HCT116 (cell line): Measurements from ENCODE around the gene PARP12. TPM values are rescaled to one million over a fixed set of nuclear protein-coding genes. Genes with fewer than 3 reads are reported as not detected.

ENCODE experiments used
- ATAC-seq: fragments of 200-7000 bp; cut with Tn5 transposase; 2 replicates; pipeline ENCODE4 v1.9.1; 2020; ENCODE audit warnings: mild to moderate bottlenecking, moderate library complexity
- BruUV-seq: library from RNA; stranded (reverse); fragments of 400-500 nt; replicated peaks from 2 replicates; lab custom pipeline; 2021; lab: Mats Ljungman, UMichigan
- CTCF ChIA-PET: fragments of 300-600 bp; sonication (Branson Sonifier 250); formaldehyde crosslinking; loops from one replicate; lab custom pipeline; 2021; ENCODE audit warnings: antibody characterized with exemption; lab: Charles Lee
- POLR2A ChIA-PET: fragments of 300-600, 350-600 bp; sonication (Branson Sonifier 250); formaldehyde crosslinking; loops from one replicate; lab custom pipeline; 2021; ENCODE audit warnings: antibody characterized with exemption; lab: Charles Lee
- RAD21 ChIA-PET, 2 experiments: fragments of 300-600 bp; sonication (Branson Sonifier 250); formaldehyde crosslinking; loops; one replicate each; lab custom pipeline; 2023; ENCODE audit warnings: low total read pairs in 2 of 2; ENCODE audit not compliant: uncharacterized antibody in 2 of 2, unreplicated experiment in 2 of 2, low non-redundant PET in 1 of 2; lab: Charles Lee
- DNase-seq: peaks from one replicate; pipeline ENCODE4 v3.0.0-alpha.2; 2010; ENCODE audit warnings: low read depth, low spot score
- H2AFZ ChIP-seq: fragments of 200-600 bp; shearing (Covaris generic), sonication (generic); 2 replicates; pipeline ENCODE4 v1.6.1; 2017; ENCODE audit warnings: low read depth, mixed run types, mixed read lengths, antibody characterized with exemption, low read length; ENCODE audit not compliant: poor library complexity, severe bottlenecking
- H3K27ac ChIP-seq: 2 replicates; pipeline ENCODE4 v1.5.1; 2012; ENCODE audit warnings: low read depth, low read length
- H3K27me3 ChIP-seq: fragments of 200-600 bp; sonication (generic); 2 replicates; pipeline ENCODE4 v1.6.1; 2016; ENCODE audit warnings: mixed run types, low read length, mixed read lengths; ENCODE audit not compliant: insufficient read depth
- H3K36me3 ChIP-seq, 2 experiments: fragments of 200-500 bp in 1 of 2; fragments of 200-600 bp in 1 of 2; sonication (Bioruptor generic) in 1 of 2; sonication (generic) in 1 of 2; 2 replicates each; pipeline versions ENCODE4 v1.5.1 to v1.6.1; 2014 to 2016; ENCODE audit warnings: low read length in 2 of 2, inconsistent platforms in 1 of 2, mixed read lengths in 1 of 2, mixed run types in 1 of 2; ENCODE audit not compliant: insufficient read depth in 2 of 2, control insufficient read depth in 1 of 2
- H3K4me1 ChIP-seq, 2 experiments: fragments of 200-600 bp in 1 of 2; sonication (generic) in 1 of 2; 2 replicates each; pipeline versions ENCODE4 v1.5.1 to v1.6.1; 2012 to 2017; ENCODE audit warnings: low read length in 2 of 2, inconsistent platforms in 1 of 2, mild to moderate bottlenecking in 1 of 2, mixed read lengths in 1 of 2, mixed run types in 1 of 2, moderate library complexity in 1 of 2; ENCODE audit not compliant: insufficient read depth in 2 of 2, control insufficient read depth in 1 of 2
- H3K4me2 ChIP-seq: fragments of 200-600 bp; sonication (generic); 2 replicates; pipeline ENCODE4 v1.6.1; 2017; ENCODE audit warnings: mixed run types, low read length, mixed read lengths
- H3K4me3 ChIP-seq, 2 experiments: fragments of 200-600 bp in 1 of 2; sonication (generic) in 1 of 2; replicated peaks in 1 of 2; 2 replicates each; pipeline ENCODE4 v1.5.1; 2011 to 2016; ENCODE audit warnings: low read length in 2 of 2, control low read depth in 1 of 2, low read depth in 1 of 2, mild to moderate bottlenecking in 1 of 2, mixed read lengths in 1 of 2, mixed run types in 1 of 2
- H3K79me2 ChIP-seq: fragments of 200-600 bp; sonication (generic); 2 replicates; pipeline ENCODE4 v1.6.1; 2017; ENCODE audit warnings: mild to moderate bottlenecking, mixed run types, low read length, moderate library complexity, mixed read lengths; ENCODE audit not compliant: insufficient read depth
- H3K9ac ChIP-seq: fragments of 200-600 bp; sonication (generic); 2 replicates; pipeline ENCODE4 v1.6.1; 2016; ENCODE audit warnings: low read length, mixed read lengths
- H3K9me2 ChIP-seq: fragments of 200-600 bp; sonication (generic), shearing (Covaris generic); 2 replicates; pipeline ENCODE4 v1.6.1; 2017; ENCODE audit warnings: mixed run types, mild to moderate bottlenecking, moderate library complexity; ENCODE audit not compliant: insufficient read depth
- H3K9me3 ChIP-seq, 2 experiments: fragments of 200-500 bp in 1 of 2; fragments of 200-600 bp in 1 of 2; sonication (Bioruptor generic) in 1 of 2; sonication (generic) in 1 of 2; 2 replicates each; pipeline ENCODE4 v1.6.1; 2014 to 2017; ENCODE audit warnings: low read length in 2 of 2, mixed read lengths in 2 of 2, inconsistent platforms in 1 of 2, low read depth in 1 of 2, mild to moderate bottlenecking in 1 of 2, mixed run types in 1 of 2, moderate library complexity in 1 of 2; ENCODE audit not compliant: control insufficient read depth in 1 of 2, insufficient read depth in 1 of 2
- H4K20me1 ChIP-seq: fragments of 200-600 bp; sonication (generic), shearing (Covaris generic); 2 replicates; pipeline ENCODE4 v1.6.1; 2017; ENCODE audit warnings: mixed run types, mild to moderate bottlenecking, moderate library complexity; ENCODE audit not compliant: insufficient read depth
- EZH2phosphoT487 ChIP-seq: fragments of 200-600 bp; IDR thresholded peaks from 2 replicates; pipeline ENCODE4 v1.6.1; 2018; ENCODE audit warnings: antibody characterized with exemption, borderline replicate concordance
- TCF7L2 ChIP-seq: IDR thresholded peaks from 2 replicates; pipeline ENCODE4 v1.7.0; 2011; ENCODE audit warnings: borderline replicate concordance, inconsistent platforms; ENCODE audit not compliant: insufficient read depth, insufficient read length; ENCODE audit errors: extremely low read depth
- ZFX ChIP-seq: fragments of 450-650 bp; IDR thresholded peaks from 2 replicates; pipeline ENCODE4 v1.6.1; 2017
- intact Hi-C: fragments of 100-400 bp; cut with micrococcal nuclease; formaldehyde crosslinking; loops from 2 replicates; pipeline ENCODE4 v1.10.0; 2022
- total RNA-seq: library from RNA; stranded (reverse); gene quantifications from one replicate; pipeline ENCODE4 v1.2.1, GENCODE V29; 2021; ENCODE audit not compliant: unreplicated experiment

PARP12 gene
- total RNA-seq, 1 experiment from 2014 or later, result 17.7 TPM

GRCh38 chr7:140051820-140052219, 10.9 kb downstream of the PARP12 start:
- RAD21 ChIA-PET, result no interaction called here
- no peak overlapping the region for H2AFZ ChIP-seq
- no TSS peak for BruUV-seq

GRCh38 chr7:140050100-140050499, 12.7 kb downstream of the PARP12 start:
- Histone ChIP-seq H3K9ac (no peak overlapping the region), H3K36me3 (peaks cover 0 to 3% of the 10 kb centered on the region in 2 experiments; a peak in 1 of 4 replicates), H3K9me3 (no peaks in the 10 kb centered on the region)
- RAD21 ChIA-PET, result no interaction called here
- no peak for DNase-seq
- no peak for TF ChIP-seq TCF7L2
- TF ChIP-seq EZH2phosphoT487, result no peak
- TF ChIP-seq, all 23 proteins: peak for 0
- H3K4me1 ChIP-seq, result no peaks in the 10 kb centered on the region
- no peaks in the 10 kb centered on the region for H3K9me2 ChIP-seq
- no peak overlapping the region for H3K4me2 ChIP-seq
- H4K20me1 ChIP-seq, result no peaks in the 10 kb centered on the region
- ChIA-PET CTCF (no interaction called here), POLR2A (no interaction called here)
- H2AFZ ChIP-seq, result no peak overlapping the region
- BruUV-seq, result no TSS peak
- H3K27me3 ChIP-seq, result no peaks in the 10 kb centered on the region
- intact Hi-C loops, result no loop called here
- H3K27ac ChIP-seq, result no peak overlapping the region
- ATAC-seq, result no peak
- no peaks in the 10 kb centered on the region for H3K79me2 ChIP-seq
- no peak overlapping the region for H3K4me3 ChIP-seq

More at GRCh38 chr7:140051820-140052219, 10.9 kb downstream of the PARP12 start:
- ChIA-PET POLR2A (no interaction called here), CTCF (no interaction called here)
- Histone ChIP-seq H3K36me3 (peaks cover 0 to 3% of the 10 kb centered on the region in 2 experiments; a peak in 1 of 4 replicates), H3K4me3 (no peak overlapping the region), H3K27ac (no peak overlapping the region), H3K27me3 (no peaks in the 10 kb centered on the region), H3K4me2 (no peak overlapping the region), H4K20me1 (no peaks in the 10 kb centered on the region), H3K79me2 (no peaks in the 10 kb centered on the region; the same call in 1 of the 2 replicates), H3K9me2 (no peaks in the 10 kb centered on the region), H3K9ac (no peak overlapping the region), H3K9me3 (no peaks in the 10 kb centered on the region), H3K4me1 (no peaks in the 10 kb centered on the region)
- DNase-seq (no peak), ATAC-seq (no peak)
- intact Hi-C loops, result no loop called here
- TF ChIP-seq ZFX, result no peak
